ENCODE data around the gene LRFN4. TPM values are rescaled to one million over a fixed set of nuclear protein-coding genes. Genes with fewer than 3 reads are reported as not detected.

The LRFN4 gene
- total RNA-seq, 1 donor from 2014 or later = 47.7 TPM

DNA sequence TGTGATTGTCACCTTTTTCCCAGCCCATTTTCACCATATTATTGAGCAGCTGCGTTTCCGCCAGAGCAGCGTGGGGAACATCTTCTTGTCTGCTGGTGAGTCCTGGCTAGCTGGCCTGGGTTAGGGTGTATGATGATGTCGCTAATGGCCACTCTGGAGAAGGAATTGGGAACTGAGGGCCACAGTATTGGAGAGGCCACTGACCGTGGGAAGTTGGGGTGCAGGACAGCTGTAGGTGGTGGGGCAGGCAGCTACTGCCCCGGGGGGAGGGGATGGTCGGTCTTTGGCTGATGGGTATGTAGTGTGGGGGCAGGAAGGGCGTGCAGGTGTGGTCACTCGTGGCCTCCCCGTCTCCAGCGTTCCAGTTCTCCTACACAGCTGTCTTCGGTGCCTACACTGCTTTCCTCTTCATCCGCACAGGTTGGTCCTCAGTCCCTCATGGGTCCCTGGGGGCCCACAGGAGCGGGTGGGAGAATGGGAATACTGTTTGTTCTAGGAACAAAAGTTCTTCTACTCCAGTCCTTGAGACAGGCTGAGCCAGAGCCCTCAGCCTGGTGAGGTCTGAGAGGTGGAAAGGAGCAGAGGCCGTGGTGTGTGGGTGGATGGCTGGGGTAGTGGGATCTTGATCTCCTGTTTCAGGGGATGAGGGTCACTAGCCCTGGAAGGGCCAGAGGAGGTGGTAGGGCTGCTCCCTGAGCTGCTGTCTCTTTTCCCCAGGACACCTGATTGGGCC, 11.6 kb upstream of the LRFN4 start:
- DNase-seq = no peak

DNA sequence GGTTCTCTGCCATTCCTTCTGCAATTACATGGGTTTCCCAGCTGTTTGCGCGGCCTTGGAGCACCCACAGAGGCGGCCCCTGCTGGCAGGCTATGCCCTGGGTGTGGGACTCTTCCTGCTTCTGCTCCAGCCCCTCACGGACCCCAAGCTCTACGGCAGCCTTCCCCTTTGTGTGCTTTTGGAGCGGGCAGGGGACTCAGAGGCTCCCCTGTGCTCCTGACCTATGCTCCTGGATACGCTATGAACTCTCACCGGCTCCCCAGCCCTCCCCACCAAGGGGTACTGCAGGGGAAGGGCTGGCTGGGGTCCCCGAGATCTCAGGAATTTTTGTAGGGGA, 11.0 kb upstream of the LRFN4 start:
- DNase-seq = no peak

DNA sequence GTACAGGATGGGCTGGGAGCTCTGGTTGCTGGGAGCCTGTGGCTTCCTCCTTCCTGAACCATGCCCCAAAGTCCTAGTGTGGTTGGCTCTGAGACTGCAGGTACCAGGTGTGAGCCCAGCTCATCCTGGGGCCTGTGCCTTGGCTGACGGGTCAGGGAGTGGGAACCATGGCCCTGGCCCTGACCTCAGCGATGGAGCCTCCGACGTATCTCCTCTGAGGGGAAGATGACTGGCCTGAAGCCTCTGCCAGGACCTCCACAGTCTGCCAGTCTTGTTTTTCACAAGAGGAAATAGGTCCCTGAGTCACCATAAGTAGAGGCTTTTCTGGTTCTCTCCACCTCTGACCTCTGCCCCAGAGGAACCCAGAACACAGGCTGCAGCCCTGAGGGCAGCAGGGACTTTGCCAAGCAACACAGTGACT, 10.2 kb upstream of the LRFN4 start:
- no peak for DNase-seq

- no peak for DNase-seq
Observed at GRCh38 chr11:66847461-66848232, 9.2 kb upstream of the LRFN4 start.

GRCh38 chr11:66848671-66849500, 8.0 kb upstream of the LRFN4 start:
- DNase-seq = no peak

GRCh38 chr11:66849501-66850234, 7.2 kb upstream of the LRFN4 start:
- DNase-seq = no peak

GRCh38 chr11:66850235-66850587, 6.7 kb upstream of the LRFN4 start:
- DNase-seq = no peak

DNA sequence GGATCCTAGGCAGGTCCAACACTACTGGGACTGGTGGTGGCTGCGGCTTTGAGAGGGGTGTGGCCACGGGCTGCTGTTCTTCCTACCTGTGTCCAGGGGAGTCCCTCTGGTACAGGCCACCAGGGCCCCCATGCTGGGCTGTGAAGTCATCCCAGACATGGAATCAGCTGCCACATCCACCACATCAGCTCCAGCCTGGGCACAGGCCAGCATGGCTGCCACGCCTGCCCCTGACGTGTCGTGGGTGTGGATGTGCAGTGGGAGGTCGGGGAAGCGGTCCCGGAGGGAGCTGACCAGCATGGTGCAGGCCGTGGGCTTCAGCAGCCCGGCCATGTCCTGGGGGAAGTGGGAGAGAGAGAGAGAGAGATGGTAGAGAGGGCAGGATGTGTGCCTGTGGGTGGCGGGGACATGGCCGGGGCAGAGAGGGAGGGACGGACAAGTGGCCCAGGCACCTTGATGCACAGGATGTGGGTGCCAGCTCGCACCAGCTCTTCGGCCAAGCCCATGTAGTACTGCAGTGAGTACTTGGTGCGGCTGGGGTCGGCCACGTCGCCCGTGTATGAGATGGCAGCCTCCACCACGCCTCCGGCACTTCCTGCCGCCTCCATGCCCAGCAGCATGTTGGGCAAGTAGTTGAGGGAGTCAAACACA, 6.2 kb upstream of the LRFN4 start:
- no peak for DNase-seq

- no peak for DNase-seq
Observed at GRCh38 chr11:66851239-66851596, 5.6 kb upstream of the LRFN4 start.

DNA sequence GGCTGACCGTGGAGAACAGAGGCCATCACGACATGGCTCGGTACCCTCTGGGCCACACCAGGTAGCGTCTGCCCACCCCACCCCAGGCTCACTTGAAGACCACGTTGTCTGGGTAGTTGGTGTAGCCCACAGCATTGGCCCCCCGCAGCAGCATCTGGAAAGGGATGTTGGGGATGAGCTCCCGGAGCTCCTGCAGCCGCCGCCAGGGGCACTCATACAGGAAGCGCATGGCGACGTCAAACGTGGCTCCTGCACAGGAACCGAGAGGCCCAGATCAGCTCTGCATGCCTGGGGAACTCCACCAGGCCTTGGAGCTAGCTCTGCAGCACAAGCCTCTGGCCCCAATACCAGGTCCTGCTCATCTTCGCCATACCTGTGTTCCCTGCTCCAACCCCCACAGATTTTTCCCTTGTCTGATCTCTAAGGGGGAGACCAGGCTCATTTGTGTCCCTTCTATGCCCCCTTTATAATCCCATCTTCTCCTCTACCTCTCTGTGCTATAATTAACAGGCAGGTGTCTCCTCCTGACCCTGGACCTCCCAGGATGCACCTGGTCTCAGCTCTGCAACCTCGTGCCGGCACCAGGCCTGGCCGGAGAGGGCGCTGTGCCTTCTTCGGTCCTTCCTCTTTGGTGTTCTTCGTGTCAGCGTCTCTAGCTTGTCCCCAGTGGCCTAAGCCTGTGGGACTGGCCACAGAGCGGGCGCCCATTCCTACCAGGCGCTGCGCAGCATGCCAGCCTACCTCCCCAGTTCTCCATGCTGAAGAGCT, 5.0 kb upstream of the LRFN4 start:
- DNase-seq = no peak

- no peak for DNase-seq
Observed at GRCh38 chr11:66852466-66853241, 4.2 kb upstream of the LRFN4 start.

DNA sequence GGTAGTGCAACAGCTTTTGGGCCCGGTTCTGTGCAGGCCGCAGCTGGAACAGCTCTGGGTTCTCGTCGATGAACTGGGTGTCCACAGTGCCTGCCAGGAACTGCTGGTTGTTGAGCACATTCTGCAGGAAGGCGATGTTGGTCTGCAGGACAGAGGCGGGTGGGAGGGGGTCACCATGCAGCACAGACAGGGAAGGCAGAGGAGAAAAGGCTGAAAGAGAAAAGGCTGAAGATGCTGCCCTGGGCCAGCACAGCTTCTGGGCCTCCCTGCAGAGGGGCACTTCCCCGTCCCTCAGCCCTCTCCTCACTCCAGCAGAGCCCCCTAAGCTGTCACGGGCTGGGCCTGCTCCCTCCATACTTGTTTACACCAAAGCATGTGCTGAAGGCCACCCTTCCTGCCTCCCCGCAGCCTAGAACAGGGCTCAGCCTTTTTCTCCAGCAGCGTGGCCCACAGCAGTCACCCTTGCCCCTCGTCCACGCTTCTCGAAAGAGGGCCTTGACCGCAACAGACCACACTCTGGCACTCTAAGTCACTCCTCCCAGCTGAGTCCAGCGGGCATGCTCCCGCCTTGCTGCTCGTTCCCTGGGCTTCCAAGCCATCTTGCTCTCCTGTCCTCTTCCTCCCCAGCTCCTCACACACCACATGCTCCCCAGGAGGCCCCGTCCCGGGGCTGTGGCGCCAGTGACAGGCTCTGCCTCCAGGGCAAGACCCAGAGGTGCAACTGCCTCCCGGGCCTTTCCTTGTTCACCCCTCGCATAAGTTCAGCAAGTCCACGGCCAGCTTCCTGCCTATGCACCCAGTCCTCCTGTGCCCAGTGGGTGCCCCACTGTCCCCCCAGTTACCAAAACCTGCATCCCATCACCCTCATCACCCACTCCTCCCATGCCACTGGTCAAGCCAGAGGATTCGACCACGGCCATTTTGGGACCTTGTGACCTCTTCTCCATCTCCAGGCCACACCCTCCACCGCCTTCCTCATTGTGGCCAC, 3.3 kb upstream of the LRFN4 start:
- DNase-seq = no peak

- no peak for DNase-seq
Observed at GRCh38 chr11:66854231-66854661, 2.6 kb upstream of the LRFN4 start.

DNA sequence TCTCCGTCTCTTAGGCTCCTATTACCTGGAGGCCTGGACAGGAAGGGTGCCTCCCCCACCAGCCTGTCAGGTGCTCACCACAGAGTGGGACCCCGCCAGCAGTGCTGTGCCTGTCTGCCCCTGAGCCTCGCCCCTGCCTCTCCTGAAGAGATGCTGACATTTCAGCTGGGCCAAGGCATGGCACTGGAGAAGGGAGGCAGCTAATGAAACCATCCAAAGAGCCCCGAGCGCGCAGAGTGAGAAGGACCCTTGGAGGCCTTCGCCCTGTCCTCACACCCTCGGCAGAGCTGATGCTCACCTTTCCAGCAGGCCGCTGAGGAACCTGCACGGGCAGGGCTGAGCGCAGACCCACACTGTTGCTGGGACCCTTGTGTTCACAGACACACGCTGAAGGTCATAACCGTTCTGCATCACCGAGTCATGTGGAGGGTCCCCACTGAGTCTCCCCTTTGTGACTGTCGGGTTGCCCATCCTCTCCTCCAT, 2.1 kb upstream of the LRFN4 start:
- no peak for DNase-seq

- peak; percentile 95 for DNase-seq
Observed at GRCh38 chr11:66855574-66856495, 1.0 kb upstream of the LRFN4 start.

- DNase-seq = no peak
Observed at GRCh38 chr11:66857234-66857926, 516 bp downstream of the LRFN4 start.

- DNase-seq = no peak
Observed at GRCh38 chr11:66857927-66858185, 992 bp downstream of the LRFN4 start.

All from occipital lobe (tissue), 2 donors.